Ammon's horn (tissue), 1 donor: ENCODE data around the gene ANKS1A.

Experiments
- DNase-seq: peaks from one replicate; pipeline ENCODE4 v3.0.0-alpha.2; 2016; ENCODE audit warnings: low spot score

ANKS1A gene

GRCh38 chr6:35024551-35025054 is 135.5 kb downstream of the ANKS1A start:
- peak; percentile 71 for DNase-seq

- DNase-seq: no peak
These were observed 136.5 kb downstream of the ANKS1A start for GRCh38 chr6:35025232-35026188.

GRCh38 chr6:35026434-35027222 is 137.6 kb downstream of the ANKS1A start:
- DNase-seq: no peak

- DNase-seq: no peak
These were observed 138.8 kb downstream of the ANKS1A start for GRCh38 chr6:35027807-35028206.

GRCh38 chr6:35028781-35029769 is 140.0 kb downstream of the ANKS1A start:
- DNase-seq: no peak

- no peak for DNase-seq
These were observed 141.0 kb downstream of the ANKS1A start for GRCh38 chr6:35030099-35030498.

- DNase-seq: no peak
These were observed 142.8 kb downstream of the ANKS1A start for GRCh38 chr6:35031611-35032529.

- no peak for DNase-seq
These were observed 144.6 kb downstream of the ANKS1A start for GRCh38 chr6:35033683-35034082.

- no peak for DNase-seq
These were observed 145.5 kb downstream of the ANKS1A start for GRCh38 chr6:35034411-35035191.

GRCh38 chr6:35035481-35036030 is 146.5 kb downstream of the ANKS1A start:
- DNase-seq: no peak

- DNase-seq: no peak
These were observed 147.2 kb downstream of the ANKS1A start for GRCh38 chr6:35036059-35036827.

GRCh38 chr6:35036828-35037663 is 148.0 kb downstream of the ANKS1A start:
- no peak for DNase-seq

GRCh38 chr6:35037664-35038038 is 148.6 kb downstream of the ANKS1A start:
- no peak for DNase-seq

- no peak for DNase-seq
These were observed 149.0 kb downstream of the ANKS1A start for GRCh38 chr6:35038076-35038475.

- no peak for DNase-seq
These were observed 151.3 kb downstream of the ANKS1A start for GRCh38 chr6:35040398-35040797.

- no peak for DNase-seq
These were observed 152.2 kb downstream of the ANKS1A start for GRCh38 chr6:35041086-35041861.
